ENCODE data around the gene SFXN3. TPM values are rescaled to one million over a fixed set of nuclear protein-coding genes. Genes with fewer than 3 reads are reported as not detected.

SFXN3 gene
- total RNA-seq, 4 donors from 2014 or later, result 3.9 to 30.7 (median 9.4) TPM

- Histone ChIP-seq H3K27me3 (peaks cover 0 to 21% (median 0%) of the 10 kb centered on the region in 4 donors), H3K36me3 (no peaks in the 10 kb centered on the region), H3K9me3 (no peaks in the 10 kb centered on the region), H3K4me3 (no peak overlapping the region), H3K27ac (no peak overlapping the region), H3K4me1 (peaks cover 7 to 34% (median 15%) of the 10 kb centered on the region in 3 donors)
- TF ChIP-seq POLR2A (IDR thresholded peaks at IDR 0.05) (no peak), CTCF (IDR thresholded peaks at IDR 0.05) (no peak)
- 75 to 82% methylated on average over 9 of the region's 10 CpGs for WGBS, 2 donors
- intact Hi-C loops (cut with DNase I), result no loop called here
- no peak for DNase-seq
These were observed 3.8 kb upstream of the SFXN3 start for GRCh38 chr10:101027106-101027720.

- H3K4me1 ChIP-seq, result peaks cover 17 to 49% (median 20%) of the 10 kb centered on the region in 3 donors
- intact Hi-C loops (cut with DNase I), result no loop called here
- 59 to 64% methylated on average over 6 to 7 of the region's 7 CpGs for WGBS, 2 donors
- no peaks in the 10 kb centered on the region for H3K9me3 ChIP-seq
- no peak overlapping the region for H3K27ac ChIP-seq
- TF ChIP-seq CTCF (IDR thresholded peaks at IDR 0.05) (no peak), POLR2A (IDR thresholded peaks at IDR 0.05) (no peak)
- no peaks in the 10 kb centered on the region for H3K36me3 ChIP-seq
- peaks cover 0 to 21% (median 0%) of the 10 kb centered on the region in 4 donors for H3K27me3 ChIP-seq
- DNase-seq, result no peak
- H3K4me3 ChIP-seq, result no peak overlapping the region
These were observed 2.3 kb upstream of the SFXN3 start for GRCh38 chr10:101028446-101029337.

- 76 to 77% methylated on average over 4 to 5 of the region's 27 CpGs for WGBS, 2 donors
- Histone ChIP-seq H3K36me3 (peaks cover 0 to 3% (median 2%) of the 10 kb centered on the region in 3 donors), H3K27me3 (peaks cover 0 to 21% (median 0%) of the 10 kb centered on the region in 4 donors), H3K4me3 (no peak overlapping the region), H3K9me3 (no peaks in the 10 kb centered on the region), H3K27ac (no peak overlapping the region), H3K4me1 (peaks cover 18 to 58% (median 20%) of the 10 kb centered on the region in 3 donors)
- intact Hi-C loops (cut with DNase I), result no loop called here
- DNase-seq, result no peak
- TF ChIP-seq POLR2A (IDR thresholded peaks at IDR 0.05), result no peak
- peak in 1 of 6 experiments; percentile 4 for TF ChIP-seq CTCF (IDR thresholded peaks at IDR 0.05)
These were observed 1.3 kb upstream of the SFXN3 start for GRCh38 chr10:101029520-101030295.

GRCh38 chr10:101030496-101031127 is 422 bp upstream of the SFXN3 start:
- peaks cover 18 to 58% (median 20%) of the 10 kb centered on the region in 3 donors for H3K4me1 ChIP-seq
- peak overlapping the region; percentile 41 to 81 (median 72) for H3K4me3 ChIP-seq
- no peak for TF ChIP-seq CTCF (IDR thresholded peaks at IDR 0.05)
- no peak for TF ChIP-seq POLR2A (IDR thresholded peaks at IDR 0.05)
- peaks cover 0 to 21% (median 0%) of the 10 kb centered on the region in 4 donors for H3K27me3 ChIP-seq
- H3K9me3 ChIP-seq, result no peaks in the 10 kb centered on the region
- 20% methylated on average over 2 of the region's 25 CpGs; no CpG with 5 or more reads in 1 of the 2 donors for WGBS, 2 donors
- peaks cover 0 to 11% (median 6%) of the 10 kb centered on the region in 3 donors for H3K36me3 ChIP-seq
- intact Hi-C loops (cut with DNase I), result no loop called here
- no peak for DNase-seq
- H3K27ac ChIP-seq, result peak overlapping the region in 3 of 4 donors; percentile 97 to 99 (median 98)

All from esophagus squamous epithelium (tissue), 5 donors.